ENCODE results near the gene SKP1. TPM values are rescaled to one million over a fixed set of nuclear protein-coding genes. Genes with fewer than 3 reads are reported as not detected.

The SKP1 gene
- total RNA-seq, 1 experiment from 2014 or later = 220 TPM

- no peak overlapping the region for H3K9ac ChIP-seq (ENCODE audit: low read length)
- intact Hi-C loops (cut with micrococcal nuclease) = loop anchor here (2.0 to 5.0 kb wide), 2 partner anchors 39 to 65 kb away; no protein-coding TSS in a partner anchor
- H3K4me2 ChIP-seq (ENCODE audit: low read length) = no peak overlapping the region
- DNase-seq = peak; percentile 62
- ChIA-PET POLR2A (ENCODE audit: unreplicated experiment) (no interaction called here), CTCF (interaction anchor here (0.6 to 1.0 kb wide), 2 partner anchors 10 to 287 kb away, joined by 4 to 5 read pairs; no protein-coding TSS in a partner anchor)
- no peak overlapping the region for H3K4me3 ChIP-seq (ENCODE audit: low read length)
- ATAC-seq = peak; percentile 91
- no peak overlapping the region for H2AFZ ChIP-seq (ENCODE audit: low read length)
- H3K9me2 ChIP-seq (replicated peaks; ENCODE audit: low read length) = no peaks in the 10 kb centered on the region
- no peaks in the 10 kb centered on the region for H3K27me3 ChIP-seq (ENCODE audit: low read length)
- H3K9me3 ChIP-seq (ENCODE audit: low read length) = no peaks in the 10 kb centered on the region
- BruUV-seq (replicated peaks) = no TSS peak
- H4K20me1 ChIP-seq (ENCODE audit: low read length) = no peaks in the 10 kb centered on the region
- H3F3A ChIP-seq (ENCODE audit: low read length, unreplicated experiment) = no peaks in the 10 kb centered on the region
- no peak overlapping the region for H3K27ac ChIP-seq (ENCODE audit: low read length)
- H3K79me2 ChIP-seq (ENCODE audit: low read length) = no peaks in the 10 kb centered on the region
- no peaks in the 10 kb centered on the region for H3K36me3 ChIP-seq (ENCODE audit: low read depth, low read length)
- H3K4me1 ChIP-seq (ENCODE audit: insufficient read depth, low read length) = peaks cover 5% of the 10 kb centered on the region; the same call in 1 of the 2 replicates
- no peak for TF ChIP-seq EZH2 (IDR thresholded peaks at IDR 0.05; ENCODE audit: low read length, unreplicated experiment)
- TF ChIP-seq, protein P1, sequence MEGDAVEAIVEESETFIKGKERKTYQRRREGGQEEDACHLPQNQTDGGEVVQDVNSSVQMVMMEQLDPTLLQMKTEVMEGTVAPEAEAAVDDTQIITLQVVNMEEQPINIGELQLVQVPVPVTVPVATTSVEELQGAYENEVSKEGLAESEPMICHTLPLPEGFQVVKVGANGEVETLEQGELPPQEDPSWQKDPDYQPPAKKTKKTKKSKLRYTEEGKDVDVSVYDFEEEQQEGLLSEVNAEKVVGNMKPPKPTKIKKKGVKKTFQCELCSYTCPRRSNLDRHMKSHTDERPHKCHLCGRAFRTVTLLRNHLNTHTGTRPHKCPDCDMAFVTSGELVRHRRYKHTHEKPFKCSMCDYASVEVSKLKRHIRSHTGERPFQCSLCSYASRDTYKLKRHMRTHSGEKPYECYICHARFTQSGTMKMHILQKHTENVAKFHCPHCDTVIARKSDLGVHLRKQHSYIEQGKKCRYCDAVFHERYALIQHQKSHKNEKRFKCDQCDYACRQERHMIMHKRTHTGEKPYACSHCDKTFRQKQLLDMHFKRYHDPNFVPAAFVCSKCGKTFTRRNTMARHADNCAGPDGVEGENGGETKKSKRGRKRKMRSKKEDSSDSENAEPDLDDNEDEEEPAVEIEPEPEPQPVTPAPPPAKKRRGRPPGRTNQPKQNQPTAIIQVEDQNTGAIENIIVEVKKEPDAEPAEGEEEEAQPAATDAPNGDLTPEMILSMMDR (conservative IDR thresholded peaks at IDR 0.05; ENCODE audit: low read depth, low read length) = peak; percentile 68
- no peak for TF ChIP-seq EZH2phosphoT487 (IDR thresholded peaks at IDR 0.05; ENCODE audit: borderline replicate concordance, low read length)
These were observed 74.9 kb downstream of the SKP1 start for GRCh38 chr5:134101686-134102439.

DNA sequence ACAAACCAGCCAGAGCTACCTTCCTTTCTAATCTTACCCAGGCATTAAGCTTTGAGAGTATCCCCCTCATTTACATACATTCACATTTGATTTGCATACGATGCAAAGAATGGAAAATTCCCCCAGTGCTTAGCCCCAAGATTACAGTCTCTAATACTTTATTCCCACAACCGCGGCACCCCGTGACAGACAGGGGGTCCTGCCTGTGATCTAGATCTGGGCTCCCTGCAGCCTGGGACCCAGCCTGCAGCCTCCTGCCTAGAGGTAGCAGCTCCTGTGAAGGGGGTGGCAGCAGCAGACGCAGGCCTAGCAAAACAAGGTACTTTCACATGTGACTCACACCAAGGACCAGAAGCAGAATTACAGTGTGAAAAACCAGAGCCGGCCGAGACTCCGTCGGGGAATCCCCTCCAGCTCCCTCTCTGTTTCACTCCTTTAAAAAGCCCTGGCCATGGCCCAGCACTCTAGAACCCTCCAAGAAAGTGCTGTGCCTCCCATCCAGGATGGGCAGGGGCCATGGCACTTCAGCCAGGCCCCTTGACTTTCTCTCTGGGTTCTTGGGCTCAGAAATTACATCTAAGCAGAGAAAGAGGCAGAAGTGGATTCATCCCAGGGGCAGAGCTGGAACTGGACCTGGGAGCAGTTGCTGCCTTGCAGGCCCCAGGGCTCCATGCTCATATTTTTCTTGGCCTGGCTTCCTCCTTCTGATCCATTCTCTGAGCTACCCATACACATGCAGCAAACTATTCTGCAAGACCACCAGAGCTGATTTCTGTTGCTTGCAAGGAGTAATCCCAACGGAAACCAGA, 76.3 kb downstream of the SKP1 start:
- Histone ChIP-seq H3K27ac (ENCODE audit: low read length) (no peak overlapping the region), H3K36me3 (ENCODE audit: low read depth, low read length) (no peaks in the 10 kb centered on the region), H3K4me1 (ENCODE audit: insufficient read depth, low read length) (peaks cover 5% of the 10 kb centered on the region; the same call in 1 of the 2 replicates), H3K27me3 (ENCODE audit: low read length) (no peaks in the 10 kb centered on the region), H3K4me2 (ENCODE audit: low read length) (peak overlapping the region; percentile 44; the same call in 1 of the 2 replicates), H4K20me1 (ENCODE audit: low read length) (no peaks in the 10 kb centered on the region), H3K9ac (ENCODE audit: low read length) (no peak overlapping the region), H3F3A (ENCODE audit: low read length, unreplicated experiment) (no peaks in the 10 kb centered on the region), H3K79me2 (ENCODE audit: low read length) (no peaks in the 10 kb centered on the region), H2AFZ (ENCODE audit: low read length) (peak overlapping the region; percentile 47), H3K4me3 (ENCODE audit: low read length) (no peak overlapping the region), H3K9me3 (ENCODE audit: low read length) (no peaks in the 10 kb centered on the region), H3K9me2 (replicated peaks; ENCODE audit: low read length) (no peaks in the 10 kb centered on the region)
- BruUV-seq (replicated peaks) = no TSS peak
- peak; percentile 51 for DNase-seq
- peak; percentile 39 for ATAC-seq
- POLR2A ChIA-PET (ENCODE audit: unreplicated experiment) = no interaction called here
- TF ChIP-seq, protein P1 (conservative IDR thresholded peaks at IDR 0.05; ENCODE audit: low read depth, low read length) = no peak
- TF ChIP-seq EZH2 (IDR thresholded peaks at IDR 0.05; ENCODE audit: low read length, unreplicated experiment) (no peak), EZH2phosphoT487 (IDR thresholded peaks at IDR 0.05; ENCODE audit: borderline replicate concordance, low read length) (no peak)
- CTCF ChIA-PET = interaction anchor here (1.2 kb wide), 1 partner anchor 61 kb away, joined by 6 read pairs; no protein-coding TSS in a partner anchor
- intact Hi-C loops (cut with micrococcal nuclease) = loop anchor here (5.0 kb wide), 1 partner anchor 63 kb away; no protein-coding TSS in a partner anchor

All from PC-3 (cell line).